Measurements from ENCODE around the gene SLC9B1. TPM values are rescaled to one million over a fixed set of nuclear protein-coding genes. Genes with fewer than 3 reads are reported as not detected.

Gene SLC9B1
- total and polyA plus RNA-seq, 2 of the 8 experiments (the other 6 are each of a cell fraction or from before 2014, with no cell fraction given), result 0.08 to 0.19 TPM

GRCh38 chr4:102878901-102879300 lies 140.6 kb downstream of the SLC9B1 start (continued):
- TF ChIP-seq, protein P1, sequence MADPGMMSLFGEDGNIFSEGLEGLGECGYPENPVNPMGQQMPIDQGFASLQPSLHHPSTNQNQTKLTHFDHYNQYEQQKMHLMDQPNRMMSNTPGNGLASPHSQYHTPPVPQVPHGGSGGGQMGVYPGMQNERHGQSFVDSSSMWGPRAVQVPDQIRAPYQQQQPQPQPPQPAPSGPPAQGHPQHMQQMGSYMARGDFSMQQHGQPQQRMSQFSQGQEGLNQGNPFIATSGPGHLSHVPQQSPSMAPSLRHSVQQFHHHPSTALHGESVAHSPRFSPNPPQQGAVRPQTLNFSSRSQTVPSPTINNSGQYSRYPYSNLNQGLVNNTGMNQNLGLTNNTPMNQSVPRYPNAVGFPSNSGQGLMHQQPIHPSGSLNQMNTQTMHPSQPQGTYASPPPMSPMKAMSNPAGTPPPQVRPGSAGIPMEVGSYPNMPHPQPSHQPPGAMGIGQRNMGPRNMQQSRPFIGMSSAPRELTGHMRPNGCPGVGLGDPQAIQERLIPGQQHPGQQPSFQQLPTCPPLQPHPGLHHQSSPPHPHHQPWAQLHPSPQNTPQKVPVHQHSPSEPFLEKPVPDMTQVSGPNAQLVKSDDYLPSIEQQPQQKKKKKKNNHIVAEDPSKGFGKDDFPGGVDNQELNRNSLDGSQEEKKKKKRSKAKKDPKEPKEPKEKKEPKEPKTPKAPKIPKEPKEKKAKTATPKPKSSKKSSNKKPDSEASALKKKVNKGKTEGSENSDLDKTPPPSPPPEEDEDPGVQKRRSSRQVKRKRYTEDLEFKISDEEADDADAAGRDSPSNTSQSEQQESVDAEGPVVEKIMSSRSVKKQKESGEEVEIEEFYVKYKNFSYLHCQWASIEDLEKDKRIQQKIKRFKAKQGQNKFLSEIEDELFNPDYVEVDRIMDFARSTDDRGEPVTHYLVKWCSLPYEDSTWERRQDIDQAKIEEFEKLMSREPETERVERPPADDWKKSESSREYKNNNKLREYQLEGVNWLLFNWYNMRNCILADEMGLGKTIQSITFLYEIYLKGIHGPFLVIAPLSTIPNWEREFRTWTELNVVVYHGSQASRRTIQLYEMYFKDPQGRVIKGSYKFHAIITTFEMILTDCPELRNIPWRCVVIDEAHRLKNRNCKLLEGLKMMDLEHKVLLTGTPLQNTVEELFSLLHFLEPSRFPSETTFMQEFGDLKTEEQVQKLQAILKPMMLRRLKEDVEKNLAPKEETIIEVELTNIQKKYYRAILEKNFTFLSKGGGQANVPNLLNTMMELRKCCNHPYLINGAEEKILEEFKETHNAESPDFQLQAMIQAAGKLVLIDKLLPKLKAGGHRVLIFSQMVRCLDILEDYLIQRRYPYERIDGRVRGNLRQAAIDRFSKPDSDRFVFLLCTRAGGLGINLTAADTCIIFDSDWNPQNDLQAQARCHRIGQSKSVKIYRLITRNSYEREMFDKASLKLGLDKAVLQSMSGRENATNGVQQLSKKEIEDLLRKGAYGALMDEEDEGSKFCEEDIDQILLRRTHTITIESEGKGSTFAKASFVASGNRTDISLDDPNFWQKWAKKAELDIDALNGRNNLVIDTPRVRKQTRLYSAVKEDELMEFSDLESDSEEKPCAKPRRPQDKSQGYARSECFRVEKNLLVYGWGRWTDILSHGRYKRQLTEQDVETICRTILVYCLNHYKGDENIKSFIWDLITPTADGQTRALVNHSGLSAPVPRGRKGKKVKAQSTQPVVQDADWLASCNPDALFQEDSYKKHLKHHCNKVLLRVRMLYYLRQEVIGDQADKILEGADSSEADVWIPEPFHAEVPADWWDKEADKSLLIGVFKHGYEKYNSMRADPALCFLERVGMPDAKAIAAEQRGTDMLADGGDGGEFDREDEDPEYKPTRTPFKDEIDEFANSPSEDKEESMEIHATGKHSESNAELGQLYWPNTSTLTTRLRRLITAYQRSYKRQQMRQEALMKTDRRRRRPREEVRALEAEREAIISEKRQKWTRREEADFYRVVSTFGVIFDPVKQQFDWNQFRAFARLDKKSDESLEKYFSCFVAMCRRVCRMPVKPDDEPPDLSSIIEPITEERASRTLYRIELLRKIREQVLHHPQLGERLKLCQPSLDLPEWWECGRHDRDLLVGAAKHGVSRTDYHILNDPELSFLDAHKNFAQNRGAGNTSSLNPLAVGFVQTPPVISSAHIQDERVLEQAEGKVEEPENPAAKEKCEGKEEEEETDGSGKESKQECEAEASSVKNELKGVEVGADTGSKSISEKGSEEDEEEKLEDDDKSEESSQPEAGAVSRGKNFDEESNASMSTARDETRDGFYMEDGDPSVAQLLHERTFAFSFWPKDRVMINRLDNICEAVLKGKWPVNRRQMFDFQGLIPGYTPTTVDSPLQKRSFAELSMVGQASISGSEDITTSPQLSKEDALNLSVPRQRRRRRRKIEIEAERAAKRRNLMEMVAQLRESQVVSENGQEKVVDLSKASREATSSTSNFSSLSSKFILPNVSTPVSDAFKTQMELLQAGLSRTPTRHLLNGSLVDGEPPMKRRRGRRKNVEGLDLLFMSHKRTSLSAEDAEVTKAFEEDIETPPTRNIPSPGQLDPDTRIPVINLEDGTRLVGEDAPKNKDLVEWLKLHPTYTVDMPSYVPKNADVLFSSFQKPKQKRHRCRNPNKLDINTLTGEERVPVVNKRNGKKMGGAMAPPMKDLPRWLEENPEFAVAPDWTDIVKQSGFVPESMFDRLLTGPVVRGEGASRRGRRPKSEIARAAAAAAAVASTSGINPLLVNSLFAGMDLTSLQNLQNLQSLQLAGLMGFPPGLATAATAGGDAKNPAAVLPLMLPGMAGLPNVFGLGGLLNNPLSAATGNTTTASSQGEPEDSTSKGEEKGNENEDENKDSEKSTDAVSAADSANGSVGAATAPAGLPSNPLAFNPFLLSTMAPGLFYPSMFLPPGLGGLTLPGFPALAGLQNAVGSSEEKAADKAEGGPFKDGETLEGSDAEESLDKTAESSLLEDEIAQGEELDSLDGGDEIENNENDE (IDR thresholded peaks at IDR 0.05; ENCODE audit: insufficient replicate concordance, low read length), result no peak
- TF ChIP-seq KDM1A (IDR thresholded peaks at IDR 0.05; ENCODE audit: borderline replicate concordance, low read length) (no peak), KDM5A (IDR thresholded peaks at IDR 0.05; ENCODE audit: low read length) (no peak), BACH1 (IDR thresholded peaks at IDR 0.05; ENCODE audit: low read length) (no peak), FOSL1 (IDR thresholded peaks at IDR 0.05; ENCODE audit: insufficient read depth, low read depth, low read length) (no peak), RAD21 (IDR thresholded peaks at IDR 0.05 in 1 of 2, conservative IDR thresholded peaks at IDR 0.05 in 1 of 2; ENCODE audit: low read depth in 2 of 2, low read length in 2 of 2) (no peak), CHD2 (IDR thresholded peaks at IDR 0.05; ENCODE audit: low read length) (no peak), YY1 (IDR thresholded peaks at IDR 0.05; ENCODE audit: low read depth, low read length) (no peak), PHF8 (conservative IDR thresholded peaks at IDR 0.05; ENCODE audit: low read depth, low read length) (no peak)

Measured in H1 (cell line).